PFSK-1 (cell line): ENCODE measurements around the gene CSGALNACT2.

Source experiments
- POLR2AphosphoS5 ChIP-seq: IDR thresholded peaks from 2 replicates; pipeline ENCODE4 v1.6.1; 2012; ENCODE audit warnings: low read depth, mild to moderate bottlenecking, control low read depth, low read length, moderate library complexity
- SIN3A ChIP-seq: IDR thresholded peaks from 2 replicates; pipeline ENCODE4 v1.6.1; 2012; ENCODE audit warnings: mild to moderate bottlenecking, low read length, moderate library complexity, borderline replicate concordance; ENCODE audit not compliant: insufficient read depth
- TAF1 ChIP-seq: IDR thresholded peaks from 2 replicates; pipeline ENCODE4 v1.6.1; 2012; ENCODE audit warnings: low read length, control low read depth, borderline replicate concordance; ENCODE audit not compliant: insufficient read depth

DNA sequence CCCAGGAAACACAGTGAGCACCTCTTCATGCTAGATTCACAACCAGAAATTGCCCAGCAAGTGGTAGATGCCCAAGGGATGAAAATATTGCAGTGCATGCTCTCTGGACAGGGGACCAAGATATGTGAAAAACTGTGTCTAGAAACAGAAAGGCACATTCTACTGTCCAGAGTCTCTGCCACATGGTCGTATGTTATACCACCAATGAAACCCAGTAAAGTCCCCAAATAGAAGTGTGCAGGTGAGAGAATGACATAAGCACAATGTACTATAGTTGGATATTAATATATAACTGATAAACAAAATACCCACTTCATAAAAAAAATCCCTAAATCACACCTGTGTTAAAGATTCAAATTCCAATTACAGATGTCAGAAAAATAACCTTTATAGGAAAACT, 84.8 kb downstream of the CSGALNACT2 start:
- TF ChIP-seq POLR2AphosphoS5 (no peak), TAF1 (no peak), SIN3A (no peak)
